Stimulated activated CD4-positive, alpha-beta T cell treated with anti-CD3 and anti-CD28 coated beads, Interleukin-12 subunit alpha, Interleukin-12 subunit beta, amount 100 ng/mL, for 48 hours (primary cell): Measurements from ENCODE around the gene DDX51.
A peak's percentile ranks its signal among the peaks of the same experiment; 100 is the strongest.
"Not testable (repeated sequence)": the region's sequence is repeated elsewhere in the genome, so short reads cannot be mapped to it uniquely, and the experiment has no call there.

Experiments
- DNase-seq, 3 donors: peaks; one replicate each; pipeline ENCODE4 v3.0.0-alpha.2; 2020; ENCODE audit warnings: low read depth in 2 of 3, low spot score in 1 of 3

DDX51 gene

DNA sequence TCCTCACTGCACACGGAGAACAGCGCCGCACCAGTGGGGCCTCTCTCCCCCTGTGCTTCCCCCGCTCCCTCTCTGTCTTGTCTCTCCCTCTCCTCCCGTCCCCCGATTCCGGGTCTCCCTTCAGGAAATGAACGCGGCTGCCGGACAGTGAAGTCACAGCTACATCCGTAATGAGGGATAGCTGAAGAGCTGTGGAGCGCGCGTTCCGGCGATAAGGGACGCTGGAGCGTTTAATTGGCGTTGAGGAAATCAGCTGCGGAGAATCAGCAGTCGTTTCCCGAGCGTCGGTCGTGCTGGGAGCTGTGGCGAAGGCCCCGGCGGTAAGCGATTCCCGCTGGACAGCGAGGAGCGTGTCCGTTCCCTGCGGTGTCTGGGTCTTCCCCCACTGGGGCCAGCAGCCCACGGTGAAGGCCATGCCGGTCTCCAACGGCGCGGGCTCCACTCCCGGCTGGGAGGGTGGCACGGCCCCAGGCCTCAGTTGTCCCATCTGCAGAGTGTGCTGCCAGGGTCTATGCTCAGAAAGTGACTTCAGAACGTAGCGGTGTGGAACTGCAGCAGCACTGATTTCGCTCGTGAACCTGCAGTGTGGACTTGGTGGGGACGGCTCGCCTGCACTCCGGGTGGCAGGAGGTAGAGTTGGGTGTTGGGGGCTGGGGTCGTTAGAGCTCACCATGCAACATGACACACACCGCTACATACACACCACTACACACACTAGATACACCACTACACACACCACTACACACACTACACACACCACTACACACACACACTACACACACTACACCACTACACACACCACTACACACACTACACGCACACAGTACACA is 11.0 kb upstream of the DDX51 start:
- no peak for DNase-seq

DNA sequence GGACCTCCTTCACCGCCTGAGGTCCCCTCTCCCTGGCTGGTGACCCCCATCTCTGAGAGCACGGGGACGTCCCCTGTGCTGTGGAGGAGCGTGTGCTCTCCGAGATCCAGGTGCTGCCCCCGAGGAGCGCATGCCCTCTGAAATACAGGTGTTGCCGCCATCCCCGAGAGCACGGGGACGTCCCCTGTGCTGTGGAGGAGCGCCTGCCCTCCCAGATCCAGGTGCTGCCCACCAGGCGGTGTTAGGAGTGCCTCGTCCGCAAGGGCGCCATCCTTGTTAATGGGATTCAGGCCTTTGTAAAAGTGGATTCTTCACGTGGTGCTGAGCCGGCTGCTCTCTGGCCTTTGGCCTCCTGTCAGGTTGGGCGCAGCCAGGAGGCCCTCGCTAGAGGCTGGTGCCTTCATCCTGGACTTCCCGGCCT is 10.2 kb upstream of the DDX51 start:
- DNase-seq: no peak

DNA sequence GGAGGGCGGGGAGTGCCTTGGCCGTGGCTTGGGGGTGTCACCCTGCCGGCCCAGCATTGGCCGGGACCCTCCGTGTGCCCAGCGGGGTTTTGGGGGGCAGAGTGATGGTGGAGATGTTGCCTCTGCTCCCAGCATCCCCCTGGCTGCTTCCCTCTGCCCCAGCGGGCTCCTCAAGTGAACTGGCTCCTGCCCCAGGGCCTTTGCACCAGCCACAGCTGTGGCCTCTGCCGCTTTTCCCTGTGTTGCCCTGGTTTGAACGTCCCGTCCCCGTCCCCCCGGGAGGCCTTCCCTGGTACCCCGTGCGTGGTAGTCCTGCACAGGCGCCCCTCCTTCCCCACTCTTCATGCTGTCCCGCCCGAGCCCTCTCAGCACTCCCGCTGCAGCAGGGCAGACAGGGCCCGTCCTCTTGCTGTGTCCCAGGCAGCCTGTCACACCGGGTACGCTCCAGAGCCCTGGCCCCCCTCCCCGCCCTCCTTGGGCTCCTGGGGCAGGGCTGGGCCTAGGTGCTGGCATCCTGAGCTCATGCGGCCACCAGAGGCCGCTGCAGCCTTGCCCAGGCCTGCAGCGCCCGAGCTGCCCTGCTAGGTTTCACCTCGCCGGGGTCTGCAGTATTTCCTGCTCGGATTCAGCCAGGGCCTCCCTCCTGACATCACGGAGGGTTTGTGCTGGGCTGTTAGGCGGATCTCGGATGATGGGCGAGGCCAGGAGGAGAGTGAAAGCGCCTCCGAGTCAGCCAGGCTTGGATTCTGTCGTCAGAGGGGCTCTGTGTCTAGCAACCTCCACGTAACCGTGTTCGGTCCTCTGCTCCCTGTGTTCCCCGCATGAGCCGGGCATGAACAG is 9.6 kb upstream of the DDX51 start:
- DNase-seq: peak; percentile 43 to 52 (median 48)

DNA sequence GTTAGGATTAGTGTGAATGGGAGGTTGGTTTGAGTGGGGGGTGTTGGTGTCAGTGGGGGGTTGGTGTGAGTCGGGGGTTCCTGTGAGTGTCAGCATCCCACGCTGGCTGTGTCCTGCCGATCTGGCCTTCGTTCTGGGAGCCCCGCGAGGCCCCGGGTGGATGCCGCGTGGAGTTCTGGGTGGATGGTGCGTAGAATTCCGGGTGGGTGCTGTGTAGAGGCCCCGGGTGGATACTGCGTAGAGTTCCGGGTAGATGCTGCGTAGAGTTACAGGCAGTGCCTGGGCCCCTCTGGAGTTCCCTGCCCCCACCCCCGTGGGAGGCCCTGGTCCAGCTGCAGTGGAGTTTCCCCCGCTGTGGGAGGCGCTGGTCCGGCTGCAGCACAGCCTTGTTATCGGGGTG is 8.8 kb upstream of the DDX51 start:
- DNase-seq: no peak

DNA sequence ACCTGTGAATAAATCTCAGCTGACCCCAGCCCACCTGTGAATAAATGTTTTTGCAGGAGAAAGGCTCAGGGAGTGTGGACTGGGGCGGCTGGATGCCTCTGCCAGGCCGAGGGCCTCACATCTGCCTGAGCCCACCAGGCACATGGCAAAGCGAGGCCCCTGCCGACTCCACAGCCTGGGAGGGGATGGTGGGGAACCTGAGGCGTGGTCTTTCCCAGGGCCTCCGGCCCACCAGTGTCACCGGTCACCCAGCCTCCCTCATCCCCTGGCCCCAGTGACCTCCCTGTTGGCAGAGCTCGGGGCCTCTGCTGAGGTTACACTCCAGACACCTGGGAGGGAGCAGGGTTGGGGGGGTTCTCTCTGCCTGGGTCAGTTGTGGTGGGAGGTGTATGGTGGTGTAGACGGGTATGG is 8.3 kb upstream of the DDX51 start:
- no peak for DNase-seq

DNA sequence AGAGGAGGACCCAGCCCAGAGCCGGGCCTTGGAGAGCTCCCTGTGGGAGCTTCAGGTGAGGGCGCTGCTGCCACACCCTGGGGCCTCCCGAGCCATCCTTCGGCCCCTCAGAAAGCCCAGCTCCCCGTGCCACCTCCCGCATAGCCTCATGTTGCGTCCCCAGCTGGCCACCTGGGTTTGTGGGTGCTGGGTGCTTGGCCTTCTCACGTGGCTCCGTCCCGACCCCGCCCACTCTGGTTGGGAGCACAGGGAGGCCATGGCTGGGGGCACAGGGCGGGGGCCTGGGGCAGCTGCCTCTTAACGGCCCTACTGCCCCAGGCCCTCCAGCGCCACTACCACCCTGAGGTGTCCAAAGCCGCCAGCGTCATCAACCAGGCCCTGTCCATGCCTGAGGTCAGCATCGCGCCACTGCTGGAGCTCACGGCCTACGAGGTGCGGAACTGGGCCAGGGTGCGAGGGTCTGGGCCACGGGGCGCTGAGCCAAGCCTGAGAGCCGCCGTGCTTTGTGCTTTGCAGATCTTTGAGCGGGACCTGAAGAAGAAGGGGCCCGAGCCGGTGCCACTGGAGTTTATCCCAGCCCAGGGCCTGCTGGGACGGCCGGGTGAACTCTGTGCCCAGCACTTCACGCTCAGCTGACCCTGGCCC is 7.8 kb upstream of the DDX51 start:
- DNase-seq: no peak

DNA sequence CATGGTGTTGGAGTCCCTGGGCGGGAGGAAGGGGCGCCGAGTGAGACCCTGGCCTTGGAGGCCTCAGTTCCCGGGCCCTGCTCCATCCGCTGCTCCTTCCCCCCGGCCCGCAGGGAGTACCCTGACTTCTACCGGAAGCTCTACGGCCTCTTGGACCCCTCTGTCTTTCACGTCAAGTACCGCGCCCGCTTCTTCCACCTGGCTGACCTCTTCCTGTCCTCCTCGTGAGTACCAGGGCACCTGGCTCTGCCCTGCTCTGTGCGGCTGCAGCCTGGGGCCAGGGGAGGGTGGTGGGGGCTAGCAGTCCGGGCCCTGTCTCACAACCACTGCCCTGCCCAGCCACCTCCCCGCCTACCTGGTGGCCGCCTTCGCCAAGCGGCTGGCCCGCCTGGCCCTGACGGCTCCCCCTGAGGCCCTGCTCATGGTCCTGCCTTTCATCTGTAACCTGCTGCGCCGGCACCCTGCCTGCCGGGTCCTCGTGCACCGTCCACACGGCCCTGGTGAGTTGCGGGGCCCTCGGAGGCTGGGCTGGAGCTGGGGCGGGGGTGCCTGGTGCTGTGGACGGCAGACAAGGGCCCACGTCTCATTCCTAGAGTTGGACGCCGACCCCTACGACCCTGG is 7.1 kb upstream of the DDX51 start:
- DNase-seq: no peak

DNA sequence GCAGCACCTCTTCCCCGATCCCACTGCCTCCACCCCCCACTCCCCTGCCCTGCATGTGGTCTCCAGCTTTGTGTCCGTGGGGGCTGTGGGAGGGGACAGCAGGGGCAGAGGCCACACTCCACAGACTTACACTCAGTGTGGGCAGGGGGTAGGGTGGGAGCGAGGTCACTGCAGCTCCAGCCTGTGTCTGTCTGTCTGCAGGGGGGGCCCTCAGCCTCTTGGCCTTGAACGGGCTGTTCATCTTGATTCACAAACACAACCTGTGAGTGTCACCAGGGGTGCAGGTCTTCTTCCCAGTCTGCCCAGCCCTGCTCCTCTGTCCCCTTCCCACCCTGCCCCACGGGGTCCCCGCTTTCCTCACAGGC is 6.6 kb upstream of the DDX51 start:
- DNase-seq: no peak

DNA sequence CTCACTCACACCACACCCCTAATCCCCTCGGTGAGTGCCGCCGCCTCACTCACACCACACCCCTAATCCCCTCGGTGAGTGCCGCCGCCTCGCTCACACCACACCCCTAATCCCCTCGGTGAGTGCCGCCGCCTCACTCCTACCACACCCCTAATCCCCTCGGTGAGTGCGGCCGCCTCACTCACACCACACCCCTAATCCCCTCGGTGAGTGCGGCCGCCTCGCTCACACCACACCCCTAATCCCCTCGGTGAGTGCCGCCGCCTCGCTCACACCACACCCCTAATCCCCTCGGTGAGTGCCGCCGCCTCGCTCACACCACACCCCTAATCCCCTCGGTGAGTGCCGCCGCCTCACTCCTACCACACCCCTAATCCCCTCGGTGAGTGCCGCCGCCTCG is 5.4 kb upstream of the DDX51 start:
- not testable (repeated sequence) for DNase-seq

DNA sequence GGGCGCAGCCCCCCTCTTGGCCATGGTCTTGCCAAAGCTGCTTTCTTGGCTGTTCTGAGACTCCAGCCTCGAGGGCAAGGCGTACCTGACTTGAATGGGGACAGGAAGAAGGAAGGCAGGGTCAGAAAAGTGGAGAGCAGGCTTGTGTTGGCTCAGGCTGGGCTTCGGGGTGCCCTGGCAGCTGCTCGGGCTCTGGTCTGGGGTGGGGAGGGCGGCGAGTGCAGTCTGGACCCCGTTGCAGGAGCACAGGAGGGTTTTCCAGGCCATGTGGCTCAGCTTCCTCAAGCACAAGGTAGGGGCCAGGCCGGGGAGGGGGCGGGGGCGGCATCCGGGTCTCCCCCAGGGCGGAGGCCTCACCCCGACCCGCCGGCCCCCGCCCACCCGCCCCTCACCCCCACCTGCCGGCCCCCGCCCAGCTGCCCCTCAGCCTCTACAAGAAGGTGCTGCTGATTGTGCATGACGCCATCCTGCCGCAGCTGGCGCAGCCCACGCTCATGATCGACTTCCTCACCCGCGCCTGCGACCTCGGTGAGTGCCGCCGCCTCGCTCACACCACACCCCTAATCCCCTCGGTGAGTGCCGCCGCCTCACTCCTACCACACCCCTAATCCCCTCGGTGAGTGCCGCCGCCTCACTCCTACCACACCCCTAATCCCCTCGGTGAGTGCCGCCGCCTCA is 4.4 kb upstream of the DDX51 start:
- DNase-seq: no peak

DNA sequence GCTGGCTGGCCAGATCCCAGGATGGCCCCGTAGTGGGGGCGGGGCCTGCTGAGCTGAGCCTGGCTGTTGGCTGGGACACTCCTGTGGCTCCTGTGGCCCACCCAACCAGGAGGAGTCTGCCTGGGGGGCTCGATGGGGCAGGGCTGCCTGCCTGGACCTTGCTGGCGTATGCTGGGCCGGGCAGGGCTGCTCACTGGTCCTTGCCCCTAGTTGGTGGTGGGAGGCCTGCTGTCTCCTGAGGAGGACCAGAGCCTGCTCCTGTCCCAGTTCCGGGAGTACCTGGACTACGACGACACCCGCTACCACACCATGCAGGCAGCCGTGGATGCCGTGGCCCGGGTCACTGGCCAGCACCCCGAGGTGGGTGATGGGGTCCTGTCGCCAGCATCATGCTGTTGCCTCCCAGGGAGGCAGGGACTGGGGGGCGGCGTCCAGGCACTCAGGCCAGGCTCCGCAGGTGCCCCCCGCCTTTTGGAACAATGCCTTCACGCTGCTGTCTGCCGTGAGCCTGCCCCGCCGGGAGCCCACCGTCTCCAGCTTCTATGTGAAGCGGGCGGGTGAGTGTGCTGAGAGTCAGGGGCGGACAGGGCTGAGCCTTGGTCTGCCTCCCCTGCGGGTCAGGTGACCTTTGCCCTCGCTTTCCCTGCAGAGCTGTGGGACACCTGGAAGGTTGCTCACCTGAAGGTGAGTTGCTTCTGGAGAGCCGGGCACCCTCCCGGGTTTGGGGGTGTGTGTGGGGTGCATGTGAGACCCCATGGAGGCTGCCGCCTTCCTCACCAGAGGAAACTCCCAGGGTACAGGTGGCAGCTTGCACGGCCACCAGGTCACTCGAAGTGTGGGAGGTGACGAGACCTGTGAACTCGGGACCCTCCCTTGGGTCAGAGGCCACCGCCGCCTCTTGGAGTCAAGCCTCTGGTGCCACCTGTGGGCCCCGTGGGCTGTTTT is 3.6 kb upstream of the DDX51 start:
- no peak for DNase-seq

DNA sequence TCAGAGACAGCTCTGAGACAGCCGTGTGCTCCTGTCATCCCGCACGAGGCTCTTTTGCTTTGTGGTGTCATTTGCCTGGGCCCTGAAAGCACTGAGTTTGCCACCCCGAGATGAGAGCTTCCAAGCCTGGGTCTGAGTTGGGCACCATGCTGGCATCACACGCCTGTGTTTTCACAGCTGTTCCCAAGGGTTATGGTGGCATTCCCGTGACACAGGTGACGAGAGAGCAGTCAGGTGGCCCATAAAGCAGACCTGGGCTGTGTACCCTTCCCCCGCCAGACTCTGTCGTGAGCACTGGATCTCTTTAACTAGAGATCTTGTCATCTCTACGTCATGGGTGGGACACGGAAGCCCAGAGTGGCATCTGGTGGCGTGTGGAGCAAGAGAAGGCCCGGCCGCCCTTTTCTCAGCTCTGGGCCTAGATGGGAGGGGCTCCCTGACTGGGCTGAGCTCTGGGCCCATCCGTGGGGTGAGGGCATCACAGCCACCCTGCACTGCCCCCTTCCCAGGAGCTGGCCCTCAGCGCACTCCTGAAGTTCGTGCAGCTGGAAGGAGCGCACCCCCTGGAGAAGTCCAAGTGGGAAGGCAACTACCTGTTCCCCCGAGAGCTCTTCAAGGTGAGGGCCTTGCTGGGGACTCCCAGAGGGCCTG is 2.8 kb upstream of the DDX51 start:
- DNase-seq: no peak

DNA sequence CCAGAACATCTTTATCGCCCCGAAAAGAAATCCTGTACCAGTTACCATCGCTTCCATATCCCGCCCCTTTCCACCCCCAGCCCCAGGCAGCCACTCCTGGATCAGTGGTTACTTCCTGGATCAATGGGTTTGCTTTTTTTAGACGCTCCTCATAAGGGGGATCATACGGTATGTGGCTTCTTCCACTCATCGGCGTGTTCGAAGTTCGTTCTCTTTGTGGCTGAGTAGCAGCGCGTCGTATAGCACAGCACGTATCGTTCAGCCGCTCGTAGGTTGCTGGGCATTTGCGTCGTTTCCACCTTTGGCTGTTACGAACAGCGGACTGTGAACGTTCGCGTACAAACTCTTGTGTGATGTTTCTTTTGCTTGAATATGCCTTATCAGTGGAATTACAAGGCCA is 2.0 kb upstream of the DDX51 start:
- DNase-seq: no peak

DNA sequence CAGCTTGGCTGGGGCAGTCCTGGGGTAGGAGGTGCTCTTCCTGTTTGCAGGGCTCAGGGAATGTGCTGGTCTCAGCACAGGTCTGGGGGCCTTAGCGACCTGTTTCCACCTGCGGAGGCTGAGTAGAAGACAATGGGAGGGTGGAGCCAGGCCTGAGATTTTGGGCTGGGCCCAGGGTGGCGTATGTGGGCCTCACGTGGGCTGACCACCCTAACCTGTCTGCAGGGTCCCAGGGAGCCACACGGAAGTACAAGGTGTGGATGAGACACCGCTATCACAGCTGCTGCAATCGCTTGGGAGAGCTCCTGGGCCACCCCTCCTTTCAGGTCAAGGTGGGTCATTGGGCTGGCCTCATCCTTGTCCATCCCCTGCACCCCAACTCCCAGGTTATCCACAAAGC is 1.2 kb upstream of the DDX51 start:
- no peak for DNase-seq

DNA sequence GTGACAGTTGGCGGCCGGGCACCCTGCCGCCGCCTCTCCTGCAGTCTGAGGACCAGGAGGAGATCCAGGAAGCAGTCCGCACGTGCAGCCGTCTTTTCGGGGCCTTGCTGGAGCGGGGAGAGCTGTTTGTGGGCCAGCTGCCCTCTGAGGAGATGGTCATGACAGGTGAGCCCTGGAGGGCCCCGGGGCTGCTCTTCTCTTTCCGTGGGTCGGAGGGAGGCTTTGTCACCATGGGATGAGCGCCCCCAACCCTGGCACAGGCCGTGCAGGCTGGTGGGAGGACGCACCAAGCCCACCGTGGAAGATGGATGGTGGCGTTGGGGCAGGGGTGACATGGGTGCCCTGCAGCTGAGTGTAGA is 670 bp upstream of the DDX51 start:
- no peak for DNase-seq

DNA sequence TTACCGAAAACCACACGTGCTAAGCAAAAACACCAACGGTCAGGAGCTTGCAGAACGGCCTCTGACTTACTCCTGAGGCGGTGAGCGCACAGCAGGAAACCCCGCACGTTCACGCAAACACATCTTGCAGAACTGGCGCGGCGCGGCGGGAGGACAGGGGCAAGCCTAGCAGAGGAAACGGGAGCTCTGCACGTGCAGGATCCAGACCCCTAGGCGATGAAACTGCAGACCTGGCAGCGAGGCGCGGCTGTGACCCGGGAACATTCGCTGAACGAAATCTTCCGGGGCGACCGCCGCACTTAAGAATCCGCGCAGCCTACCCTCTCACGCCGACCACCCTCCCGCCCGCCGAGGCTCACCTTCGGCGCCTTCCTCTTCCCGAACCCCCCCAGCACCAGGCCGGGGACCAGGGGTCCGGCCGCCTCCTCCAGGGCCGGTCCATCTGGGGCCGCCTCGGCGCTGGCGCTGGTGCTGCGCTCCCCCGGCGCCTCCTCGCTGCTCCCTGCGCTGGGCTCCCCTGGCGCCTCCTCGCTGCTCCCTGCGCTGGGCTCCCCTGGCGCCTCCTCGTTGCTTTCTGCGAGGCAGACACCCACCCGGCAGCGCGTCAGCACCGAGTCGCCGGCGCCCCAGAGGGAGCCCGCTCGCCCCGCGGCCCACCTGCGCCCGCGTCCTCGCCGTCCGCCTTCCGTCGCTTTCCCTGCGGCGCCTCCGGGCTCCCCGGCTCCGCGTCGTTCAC is 615 bp downstream of the DDX51 start:
- DNase-seq: no peak

DNA sequence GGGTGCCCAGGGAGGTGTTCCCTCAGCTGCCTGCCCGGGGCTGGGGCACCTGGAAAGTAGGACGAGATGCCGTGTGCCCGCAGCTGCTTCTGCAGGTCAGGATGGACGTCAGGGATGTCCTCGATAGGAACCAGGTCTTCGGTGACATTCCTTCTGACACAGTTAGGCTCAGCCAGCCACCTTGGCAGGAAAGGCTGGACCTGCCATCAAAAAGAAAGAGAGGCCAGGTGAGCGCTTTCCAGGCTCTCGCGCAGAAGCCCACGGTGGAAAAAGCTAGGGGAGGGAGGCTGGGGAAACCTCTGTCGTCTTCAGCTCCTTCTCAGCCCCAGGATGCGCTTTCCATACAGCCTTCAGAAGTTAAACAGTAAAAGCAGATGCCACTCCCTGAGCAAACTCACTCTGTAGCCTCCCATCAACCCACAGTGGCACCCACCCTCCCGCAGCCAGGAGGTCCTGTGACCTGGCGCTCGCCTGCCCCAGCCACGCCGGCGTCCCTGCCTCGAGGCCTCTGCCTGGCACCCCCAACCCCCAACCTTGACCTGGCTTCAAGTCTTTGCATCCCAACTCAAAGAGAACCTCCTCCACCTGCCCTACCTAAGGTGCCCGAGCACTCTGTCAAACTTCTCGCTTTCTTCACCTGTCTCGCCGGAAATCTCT is 1.3 kb downstream of the DDX51 start:
- DNase-seq: no peak

DNA sequence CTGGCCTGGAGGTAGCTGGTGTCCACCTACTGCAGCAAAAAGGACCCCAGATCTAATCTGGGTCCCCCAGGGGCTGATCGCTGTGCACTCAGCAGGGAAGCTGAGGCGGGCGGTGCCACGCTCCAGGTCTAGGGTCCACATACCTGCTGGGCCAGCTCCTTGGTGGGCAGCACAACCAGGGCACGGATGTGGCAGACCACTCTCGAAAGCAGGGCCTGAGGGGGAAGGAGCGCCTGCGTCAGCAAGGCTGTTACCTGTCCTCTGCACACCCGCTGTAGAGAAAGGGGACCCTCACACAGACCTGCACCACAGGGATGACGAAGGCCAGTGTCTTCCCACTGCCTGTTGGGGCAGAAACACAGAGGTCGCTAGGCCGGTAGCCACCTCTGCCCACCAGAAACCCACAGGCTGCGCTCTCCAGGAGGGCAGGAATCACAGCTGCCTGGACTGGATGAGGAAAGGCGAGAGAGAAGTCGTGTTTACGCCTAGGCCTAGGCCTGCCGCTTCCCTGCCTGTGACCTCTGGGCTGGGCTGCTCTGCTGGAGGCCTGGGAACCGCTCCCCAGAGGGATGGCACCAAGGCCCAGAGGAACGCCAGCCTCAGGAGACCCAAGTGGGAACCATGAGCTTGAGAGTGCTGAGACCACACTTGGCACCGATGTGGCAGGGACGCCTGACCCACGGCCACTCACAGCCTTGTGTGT is 2.0 kb downstream of the DDX51 start:
- DNase-seq: no peak
